HCT116 (cell line): Measurements from ENCODE around the gene HS6ST3. TPM values are rescaled to one million over a fixed set of nuclear protein-coding genes. Genes with fewer than 3 reads are reported as not detected.

Source experiments
- ATAC-seq: fragments of 200-7000 bp; cut with Tn5 transposase; 2 replicates; pipeline ENCODE4 v1.9.1; 2020; ENCODE audit warnings: mild to moderate bottlenecking, moderate library complexity
- BruUV-seq: library from RNA; stranded (reverse); fragments of 400-500 nt; replicated peaks from 2 replicates; lab custom pipeline; 2021; lab: Mats Ljungman, UMichigan
- CTCF ChIA-PET: fragments of 300-600 bp; sonication (Branson Sonifier 250); formaldehyde crosslinking; loops from one replicate; lab custom pipeline; 2021; ENCODE audit warnings: antibody characterized with exemption; lab: Charles Lee
- POLR2A ChIA-PET: fragments of 300-600, 350-600 bp; sonication (Branson Sonifier 250); formaldehyde crosslinking; loops from one replicate; lab custom pipeline; 2021; ENCODE audit warnings: antibody characterized with exemption; lab: Charles Lee
- RAD21 ChIA-PET, 2 experiments: fragments of 300-600 bp; sonication (Branson Sonifier 250); formaldehyde crosslinking; loops; one replicate each; lab custom pipeline; 2023; ENCODE audit warnings: low total read pairs in 2 of 2; ENCODE audit not compliant: uncharacterized antibody in 2 of 2, unreplicated experiment in 2 of 2, low non-redundant PET in 1 of 2; lab: Charles Lee
- DNase-seq: peaks from one replicate; pipeline ENCODE4 v3.0.0-alpha.2; 2010; ENCODE audit warnings: low read depth, low spot score
- H2AFZ ChIP-seq: fragments of 200-600 bp; shearing (Covaris generic), sonication (generic); 2 replicates; pipeline ENCODE4 v1.6.1; 2017; ENCODE audit warnings: low read depth, mixed run types, mixed read lengths, antibody characterized with exemption, low read length; ENCODE audit not compliant: poor library complexity, severe bottlenecking
- H3K27ac ChIP-seq: 2 replicates; pipeline ENCODE4 v1.5.1; 2012; ENCODE audit warnings: low read depth, low read length
- H3K27me3 ChIP-seq: fragments of 200-600 bp; sonication (generic); 2 replicates; pipeline ENCODE4 v1.6.1; 2016; ENCODE audit warnings: mixed run types, low read length, mixed read lengths; ENCODE audit not compliant: insufficient read depth
- H3K36me3 ChIP-seq, 2 experiments: fragments of 200-500 bp in 1 of 2; fragments of 200-600 bp in 1 of 2; sonication (Bioruptor generic) in 1 of 2; sonication (generic) in 1 of 2; 2 replicates each; pipeline versions ENCODE4 v1.5.1 to v1.6.1; 2014 to 2016; ENCODE audit warnings: low read length in 2 of 2, inconsistent platforms in 1 of 2, mixed read lengths in 1 of 2, mixed run types in 1 of 2; ENCODE audit not compliant: insufficient read depth in 2 of 2, control insufficient read depth in 1 of 2
- H3K4me1 ChIP-seq, 2 experiments: fragments of 200-600 bp in 1 of 2; sonication (generic) in 1 of 2; 2 replicates each; pipeline versions ENCODE4 v1.5.1 to v1.6.1; 2012 to 2017; ENCODE audit warnings: low read length in 2 of 2, inconsistent platforms in 1 of 2, mild to moderate bottlenecking in 1 of 2, mixed read lengths in 1 of 2, mixed run types in 1 of 2, moderate library complexity in 1 of 2; ENCODE audit not compliant: insufficient read depth in 2 of 2, control insufficient read depth in 1 of 2
- H3K4me2 ChIP-seq: fragments of 200-600 bp; sonication (generic); 2 replicates; pipeline ENCODE4 v1.6.1; 2017; ENCODE audit warnings: mixed run types, low read length, mixed read lengths
- H3K4me3 ChIP-seq, 2 experiments: fragments of 200-600 bp in 1 of 2; sonication (generic) in 1 of 2; replicated peaks in 1 of 2; 2 replicates each; pipeline ENCODE4 v1.5.1; 2011 to 2016; ENCODE audit warnings: low read length in 2 of 2, control low read depth in 1 of 2, low read depth in 1 of 2, mild to moderate bottlenecking in 1 of 2, mixed read lengths in 1 of 2, mixed run types in 1 of 2
- H3K79me2 ChIP-seq: fragments of 200-600 bp; sonication (generic); 2 replicates; pipeline ENCODE4 v1.6.1; 2017; ENCODE audit warnings: mild to moderate bottlenecking, mixed run types, low read length, moderate library complexity, mixed read lengths; ENCODE audit not compliant: insufficient read depth
- H3K9ac ChIP-seq: fragments of 200-600 bp; sonication (generic); 2 replicates; pipeline ENCODE4 v1.6.1; 2016; ENCODE audit warnings: low read length, mixed read lengths
- H3K9me2 ChIP-seq: fragments of 200-600 bp; sonication (generic), shearing (Covaris generic); 2 replicates; pipeline ENCODE4 v1.6.1; 2017; ENCODE audit warnings: mixed run types, mild to moderate bottlenecking, moderate library complexity; ENCODE audit not compliant: insufficient read depth
- H3K9me3 ChIP-seq, 2 experiments: fragments of 200-500 bp in 1 of 2; fragments of 200-600 bp in 1 of 2; sonication (Bioruptor generic) in 1 of 2; sonication (generic) in 1 of 2; 2 replicates each; pipeline ENCODE4 v1.6.1; 2014 to 2017; ENCODE audit warnings: low read length in 2 of 2, mixed read lengths in 2 of 2, inconsistent platforms in 1 of 2, low read depth in 1 of 2, mild to moderate bottlenecking in 1 of 2, mixed run types in 1 of 2, moderate library complexity in 1 of 2; ENCODE audit not compliant: control insufficient read depth in 1 of 2, insufficient read depth in 1 of 2
- H4K20me1 ChIP-seq: fragments of 200-600 bp; sonication (generic), shearing (Covaris generic); 2 replicates; pipeline ENCODE4 v1.6.1; 2017; ENCODE audit warnings: mixed run types, mild to moderate bottlenecking, moderate library complexity; ENCODE audit not compliant: insufficient read depth
- CBX3 ChIP-seq: IDR thresholded peaks from 2 replicates; pipeline ENCODE4 v1.6.1; 2012; ENCODE audit warnings: low read depth
- CEBPB ChIP-seq: IDR thresholded peaks from 2 replicates; pipeline ENCODE4 v1.6.1; 2012; ENCODE audit warnings: low read depth
- EGR1 ChIP-seq: IDR thresholded peaks from 2 replicates; pipeline ENCODE4 v1.6.1; 2012; ENCODE audit warnings: low read depth
- EZH2 ChIP-seq: fragments of 200-600 bp; sonication (generic); IDR thresholded peaks from 2 replicates; pipeline ENCODE4 v1.6.1; 2017; ENCODE audit warnings: antibody characterized with exemption, mixed run types
- EZH2phosphoT487 ChIP-seq: fragments of 200-600 bp; IDR thresholded peaks from 2 replicates; pipeline ENCODE4 v1.6.1; 2018; ENCODE audit warnings: antibody characterized with exemption, borderline replicate concordance
- FOSL1 ChIP-seq: IDR thresholded peaks from 2 replicates; pipeline ENCODE4 v1.6.1; 2012; ENCODE audit warnings: low read depth
- JUND ChIP-seq: IDR thresholded peaks from 2 replicates; pipeline ENCODE4 v1.6.1; 2012
- POLR2A ChIP-seq: IDR thresholded peaks from 2 replicates; pipeline ENCODE4 v1.7.0; 2011; ENCODE audit warnings: borderline replicate concordance; ENCODE audit not compliant: insufficient read depth, insufficient read length; ENCODE audit errors: extremely low read depth
- POLR2AphosphoS5 ChIP-seq: IDR thresholded peaks from 2 replicates; pipeline ENCODE4 v1.6.1; 2011; ENCODE audit warnings: mild to moderate bottlenecking, low read depth, low read length, moderate library complexity
- RAD21 ChIP-seq: IDR thresholded peaks from 2 replicates; pipeline ENCODE4 v1.6.1; 2012; ENCODE audit warnings: low read depth, mild to moderate bottlenecking
- SIN3A ChIP-seq: IDR thresholded peaks from 2 replicates; pipeline ENCODE4 v1.6.1; 2012; ENCODE audit warnings: low read depth
- SP1 ChIP-seq: IDR thresholded peaks from 2 replicates; pipeline ENCODE4 v1.6.1; 2012; ENCODE audit warnings: low read depth
- SRF ChIP-seq: IDR thresholded peaks from 2 replicates; pipeline ENCODE4 v1.6.1; 2012; ENCODE audit warnings: low read depth
- TCF7L2 ChIP-seq: IDR thresholded peaks from 2 replicates; pipeline ENCODE4 v1.7.0; 2011; ENCODE audit warnings: borderline replicate concordance, inconsistent platforms; ENCODE audit not compliant: insufficient read depth, insufficient read length; ENCODE audit errors: extremely low read depth
- YY1 ChIP-seq: IDR thresholded peaks from 2 replicates; pipeline ENCODE4 v1.6.1; 2011; ENCODE audit warnings: low read length, low read depth, moderate library complexity, mild to moderate bottlenecking; ENCODE audit not compliant: insufficient replicate concordance; ENCODE audit errors: extremely low read depth
- ZFX ChIP-seq: fragments of 450-650 bp; IDR thresholded peaks from 2 replicates; pipeline ENCODE4 v1.6.1; 2017
- intact Hi-C: fragments of 100-400 bp; cut with micrococcal nuclease; formaldehyde crosslinking; loops from 2 replicates; pipeline ENCODE4 v1.10.0; 2022
- total RNA-seq: library from RNA; stranded (reverse); gene quantifications from one replicate; pipeline ENCODE4 v1.2.1, GENCODE V29; 2021; ENCODE audit not compliant: unreplicated experiment
- TF ChIP-seq, protein P1 (sequence below): IDR thresholded peaks from 2 replicates; pipeline ENCODE4 v1.6.1; 2012; ENCODE audit warnings: low read depth
- TF ChIP-seq, protein P2 (sequence below): IDR thresholded peaks from 2 replicates; pipeline ENCODE4 v1.6.1; 2012
- TF ChIP-seq, protein P3 (sequence below): IDR thresholded peaks from 2 replicates; pipeline ENCODE4 v1.6.1; 2011; ENCODE audit warnings: mild to moderate bottlenecking, low read length, moderate library complexity; ENCODE audit not compliant: insufficient replicate concordance; ENCODE audit errors: extremely low read depth

The HS6ST3 gene
- total RNA-seq, 1 experiment from 2014 or later, result 0.10 TPM

DNA sequence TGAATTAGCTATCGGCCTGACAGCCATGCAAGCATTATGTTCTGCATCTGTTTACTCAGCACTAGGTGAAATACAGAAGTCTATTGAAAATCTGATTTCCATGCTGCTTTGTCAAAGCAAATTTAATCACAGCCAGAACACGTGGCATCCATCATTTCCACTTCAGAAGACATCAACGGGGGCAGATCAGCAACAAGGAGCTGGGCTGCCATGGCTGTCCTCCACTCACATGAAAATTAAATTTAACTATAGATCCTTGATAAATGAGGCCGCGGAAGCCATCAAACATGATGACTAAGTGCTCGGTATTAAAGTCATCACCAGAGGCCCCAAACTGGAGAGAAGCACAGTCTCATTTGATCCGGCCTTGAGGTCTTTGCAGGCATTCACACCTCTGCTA, 443.5 kb downstream of the HS6ST3 start:
- Histone ChIP-seq H3K27ac (no peak overlapping the region), H3K79me2 (no peaks in the 10 kb centered on the region), H2AFZ (no peak overlapping the region), H3K9me3 (no peaks in the 10 kb centered on the region), H3K4me1 (no peaks in the 10 kb centered on the region), H4K20me1 (no peaks in the 10 kb centered on the region; the same call in 1 of the 2 replicates), H3K9me2 (no peaks in the 10 kb centered on the region), H3K9ac (no peak overlapping the region), H3K27me3 (peaks cover 9% of the 10 kb centered on the region; the same call in 1 of the 2 replicates), H3K4me3 (no peak overlapping the region), H3K36me3 (no peaks in the 10 kb centered on the region), H3K4me2 (no peak overlapping the region)
- ATAC-seq (no peak), DNase-seq (no peak)
- TF ChIP-seq, protein P1, sequence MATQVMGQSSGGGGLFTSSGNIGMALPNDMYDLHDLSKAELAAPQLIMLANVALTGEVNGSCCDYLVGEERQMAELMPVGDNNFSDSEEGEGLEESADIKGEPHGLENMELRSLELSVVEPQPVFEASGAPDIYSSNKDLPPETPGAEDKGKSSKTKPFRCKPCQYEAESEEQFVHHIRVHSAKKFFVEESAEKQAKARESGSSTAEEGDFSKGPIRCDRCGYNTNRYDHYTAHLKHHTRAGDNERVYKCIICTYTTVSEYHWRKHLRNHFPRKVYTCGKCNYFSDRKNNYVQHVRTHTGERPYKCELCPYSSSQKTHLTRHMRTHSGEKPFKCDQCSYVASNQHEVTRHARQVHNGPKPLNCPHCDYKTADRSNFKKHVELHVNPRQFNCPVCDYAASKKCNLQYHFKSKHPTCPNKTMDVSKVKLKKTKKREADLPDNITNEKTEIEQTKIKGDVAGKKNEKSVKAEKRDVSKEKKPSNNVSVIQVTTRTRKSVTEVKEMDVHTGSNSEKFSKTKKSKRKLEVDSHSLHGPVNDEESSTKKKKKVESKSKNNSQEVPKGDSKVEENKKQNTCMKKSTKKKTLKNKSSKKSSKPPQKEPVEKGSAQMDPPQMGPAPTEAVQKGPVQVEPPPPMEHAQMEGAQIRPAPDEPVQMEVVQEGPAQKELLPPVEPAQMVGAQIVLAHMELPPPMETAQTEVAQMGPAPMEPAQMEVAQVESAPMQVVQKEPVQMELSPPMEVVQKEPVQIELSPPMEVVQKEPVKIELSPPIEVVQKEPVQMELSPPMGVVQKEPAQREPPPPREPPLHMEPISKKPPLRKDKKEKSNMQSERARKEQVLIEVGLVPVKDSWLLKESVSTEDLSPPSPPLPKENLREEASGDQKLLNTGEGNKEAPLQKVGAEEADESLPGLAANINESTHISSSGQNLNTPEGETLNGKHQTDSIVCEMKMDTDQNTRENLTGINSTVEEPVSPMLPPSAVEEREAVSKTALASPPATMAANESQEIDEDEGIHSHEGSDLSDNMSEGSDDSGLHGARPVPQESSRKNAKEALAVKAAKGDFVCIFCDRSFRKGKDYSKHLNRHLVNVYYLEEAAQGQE, result no peak
- TF ChIP-seq CEBPB, result no peak
- TF ChIP-seq, protein P2, sequence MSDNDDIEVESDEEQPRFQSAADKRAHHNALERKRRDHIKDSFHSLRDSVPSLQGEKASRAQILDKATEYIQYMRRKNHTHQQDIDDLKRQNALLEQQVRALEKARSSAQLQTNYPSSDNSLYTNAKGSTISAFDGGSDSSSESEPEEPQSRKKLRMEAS, result no peak
- TF ChIP-seq EZH2phosphoT487, result no peak
- no peak for TF ChIP-seq TCF7L2
- TF ChIP-seq SP1, result no peak
- no peak for TF ChIP-seq CBX3
- TF ChIP-seq POLR2A, result no peak
- no peak for TF ChIP-seq RAD21
- TF ChIP-seq EZH2, result no peak
- TF ChIP-seq ZFX, result no peak
- TF ChIP-seq YY1, result no peak
- TF ChIP-seq SRF, result no peak
- TF ChIP-seq JUND, result no peak
- TF ChIP-seq, protein P3, sequence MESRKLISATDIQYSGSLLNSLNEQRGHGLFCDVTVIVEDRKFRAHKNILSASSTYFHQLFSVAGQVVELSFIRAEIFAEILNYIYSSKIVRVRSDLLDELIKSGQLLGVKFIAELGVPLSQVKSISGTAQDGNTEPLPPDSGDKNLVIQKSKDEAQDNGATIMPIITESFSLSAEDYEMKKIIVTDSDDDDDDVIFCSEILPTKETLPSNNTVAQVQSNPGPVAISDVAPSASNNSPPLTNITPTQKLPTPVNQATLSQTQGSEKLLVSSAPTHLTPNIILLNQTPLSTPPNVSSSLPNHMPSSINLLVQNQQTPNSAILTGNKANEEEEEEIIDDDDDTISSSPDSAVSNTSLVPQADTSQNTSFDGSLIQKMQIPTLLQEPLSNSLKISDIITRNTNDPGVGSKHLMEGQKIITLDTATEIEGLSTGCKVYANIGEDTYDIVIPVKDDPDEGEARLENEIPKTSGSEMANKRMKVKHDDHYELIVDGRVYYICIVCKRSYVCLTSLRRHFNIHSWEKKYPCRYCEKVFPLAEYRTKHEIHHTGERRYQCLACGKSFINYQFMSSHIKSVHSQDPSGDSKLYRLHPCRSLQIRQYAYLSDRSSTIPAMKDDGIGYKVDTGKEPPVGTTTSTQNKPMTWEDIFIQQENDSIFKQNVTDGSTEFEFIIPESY, result no peak
- no peak for TF ChIP-seq FOSL1
- TF ChIP-seq POLR2AphosphoS5, result no peak
- no peak for TF ChIP-seq EGR1
- TF ChIP-seq SIN3A, result no peak
- ChIA-PET CTCF (no interaction called here), POLR2A (no interaction called here), RAD21 (no interaction called here)
- intact Hi-C loops, result no loop called here
- BruUV-seq, result no TSS peak
